ENCODE results near the gene SLC6A16.
"Not testable (repeated sequence)": the region's sequence is repeated elsewhere in the genome, so short reads cannot be mapped to it uniquely, and the experiment has no call there.

SLC6A16 gene

GRCh38 chr19:49332691-49333417 is 7.9 kb upstream of the SLC6A16 start:
- intact Hi-C loops (cut with DNase I); DNase-seq: not testable (repeated sequence)

DNA sequence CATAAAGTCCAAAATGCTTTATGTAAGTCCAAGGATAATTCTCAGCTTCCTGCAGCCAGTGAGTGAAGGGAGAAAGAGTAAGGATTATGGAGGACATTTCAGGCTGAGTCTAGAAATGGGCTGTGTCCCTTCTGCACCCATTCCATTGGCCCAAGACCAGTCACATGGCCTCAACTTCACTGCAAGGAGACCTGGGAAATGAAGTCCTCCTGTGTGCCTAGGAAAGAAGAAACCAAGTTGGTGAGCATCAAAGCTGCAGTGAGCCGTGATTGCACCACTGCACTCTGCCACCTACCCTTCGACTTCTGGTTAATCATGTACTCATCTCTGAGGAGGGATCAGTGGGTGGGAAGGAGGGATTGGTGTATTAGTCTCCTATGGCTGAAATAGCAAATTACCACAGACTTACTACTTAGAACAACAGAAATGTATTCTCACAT is 6.6 kb upstream of the SLC6A16 start:
- intact Hi-C loops (cut with DNase I), result no loop called here
- peak in 6 of 10 donors; percentile 40 to 92 (median 50) for DNase-seq

- intact Hi-C loops (cut with DNase I); DNase-seq: not testable (repeated sequence)
Measured at GRCh38 chr19:49331187-49331586, 6.2 kb upstream of the SLC6A16 start.

- intact Hi-C loops (cut with DNase I), result no loop called here
- no peak for DNase-seq
Measured at GRCh38 chr19:49328741-49329140, 3.8 kb upstream of the SLC6A16 start.

DNA sequence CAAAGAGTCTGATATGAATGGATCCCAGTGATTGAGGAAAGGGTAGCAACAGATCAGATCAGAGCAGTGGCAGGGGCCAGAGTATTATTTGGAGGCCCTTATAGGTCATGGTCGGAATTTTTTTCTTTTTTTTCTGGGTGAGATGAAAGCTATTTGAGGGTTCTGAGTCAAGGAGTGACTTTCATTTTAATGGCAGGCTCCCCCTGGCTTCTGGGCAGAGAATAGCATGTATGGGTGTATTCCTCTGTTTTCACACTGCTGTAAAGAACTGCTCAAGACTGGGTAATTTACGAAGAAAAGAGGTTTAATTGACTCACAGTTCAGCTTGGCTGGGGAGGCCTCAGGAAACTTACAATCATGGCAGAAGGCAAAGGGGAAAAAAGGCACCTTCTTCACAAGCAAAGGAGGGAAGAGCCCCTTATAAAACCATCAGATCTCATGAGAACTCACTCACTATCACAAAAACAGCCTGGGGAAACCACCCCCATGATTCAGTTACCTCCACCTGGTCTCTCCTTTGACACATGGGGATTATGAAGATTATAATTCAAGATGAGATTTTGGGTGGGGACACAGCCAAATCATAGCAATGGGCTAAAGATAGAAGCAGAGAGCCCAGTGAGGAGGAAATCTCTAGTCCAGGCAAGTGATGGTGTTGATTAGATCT is 3.0 kb upstream of the SLC6A16 start:
- DNase-seq, result no peak
- intact Hi-C loops (cut with DNase I), result no loop called here

DNA sequence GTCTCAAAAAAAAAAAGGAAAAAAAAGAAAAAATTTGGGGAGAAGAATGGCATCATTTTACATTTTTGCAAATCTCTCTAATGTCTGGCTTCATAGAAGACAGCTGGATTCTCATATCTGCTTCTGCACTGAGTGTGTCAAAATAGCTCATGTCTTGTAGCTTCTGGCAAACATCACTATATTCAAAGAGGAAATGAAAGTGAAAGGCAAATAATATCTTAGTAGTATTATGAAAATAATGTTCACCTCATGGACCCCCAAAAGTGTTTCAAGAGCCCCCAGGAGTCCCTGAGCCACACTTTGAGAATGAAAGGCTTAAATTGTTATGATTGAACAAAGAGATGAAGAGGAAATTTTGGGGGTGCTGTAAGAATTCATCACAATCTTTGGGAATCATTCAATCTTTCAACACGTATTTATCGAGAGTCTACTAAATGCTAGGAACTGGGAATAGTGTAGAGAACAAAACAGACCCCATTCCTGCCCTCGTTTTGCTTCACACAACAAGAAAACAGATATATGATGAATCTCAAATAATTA is 1.2 kb upstream of the SLC6A16 start:
- DNase-seq, result no peak
- intact Hi-C loops (cut with DNase I), result no loop called here

DNA sequence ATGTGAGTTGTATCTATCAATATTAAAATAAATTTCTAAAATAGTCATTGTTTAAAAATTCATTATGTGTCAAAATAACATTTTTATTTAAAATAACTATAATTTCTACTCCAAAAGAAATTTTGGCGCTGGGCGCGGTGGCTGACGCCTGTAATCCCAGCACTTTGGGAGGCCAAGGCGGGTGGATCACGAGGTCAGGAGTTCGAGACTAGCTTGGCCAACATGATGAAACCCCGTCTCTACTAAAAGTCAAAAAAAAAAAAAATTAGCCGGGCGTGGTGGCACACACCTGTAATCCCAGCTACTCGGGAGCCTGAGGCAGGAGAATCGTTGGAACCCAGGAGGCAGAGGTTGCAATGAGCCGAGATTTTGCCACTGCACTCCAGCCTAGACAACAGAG is 765 bp upstream of the SLC6A16 start:
- DNase-seq, result peak in 1 of 10 donors; percentile 47
- intact Hi-C loops (cut with DNase I), result not testable (repeated sequence)

DNA sequence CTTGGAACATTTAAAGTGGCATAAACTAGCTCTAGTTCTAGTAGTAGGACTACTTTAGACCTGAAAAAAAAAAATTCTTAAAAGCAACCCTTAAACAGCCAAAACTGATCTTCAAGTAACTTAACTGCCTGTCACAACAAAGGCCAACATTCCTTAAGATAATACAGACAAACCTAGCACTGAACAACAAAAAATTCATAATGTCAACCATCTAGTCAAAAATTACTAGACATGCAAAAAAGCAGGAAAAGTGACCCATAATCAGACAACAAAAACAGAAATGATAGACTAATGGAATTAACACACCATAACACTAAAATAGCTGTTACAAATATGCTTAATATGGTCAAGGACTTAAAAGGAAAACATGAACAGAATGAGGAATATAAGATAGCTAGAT is 6.7 kb downstream of the SLC6A16 start:
- intact Hi-C loops (cut with DNase I), result no loop called here
- DNase-seq, result no peak

DNA sequence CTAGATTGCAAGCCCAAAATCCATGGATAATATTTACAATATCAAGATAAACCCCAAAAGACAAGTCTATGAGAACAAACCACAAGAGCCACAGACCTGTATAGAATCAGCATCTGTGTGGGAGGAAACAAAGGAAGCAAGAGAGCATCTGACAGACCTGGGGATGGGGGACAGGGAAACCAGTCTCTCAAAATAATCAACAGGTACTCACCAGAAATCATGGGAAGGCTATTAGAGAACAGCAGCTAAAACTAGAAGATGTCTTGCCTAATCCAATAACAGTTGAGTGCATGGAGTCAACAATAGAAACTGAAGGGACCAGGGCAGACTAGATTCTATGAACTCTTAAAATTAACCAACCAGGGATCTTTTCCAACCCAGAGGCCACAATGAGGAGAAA is 8.7 kb downstream of the SLC6A16 start:
- DNase-seq, result no peak
- intact Hi-C loops (cut with DNase I), result no loop called here

GRCh38 chr19:49315111-49315510 is 9.9 kb downstream of the SLC6A16 start:
- intact Hi-C loops (cut with DNase I), result no loop called here

DNA sequence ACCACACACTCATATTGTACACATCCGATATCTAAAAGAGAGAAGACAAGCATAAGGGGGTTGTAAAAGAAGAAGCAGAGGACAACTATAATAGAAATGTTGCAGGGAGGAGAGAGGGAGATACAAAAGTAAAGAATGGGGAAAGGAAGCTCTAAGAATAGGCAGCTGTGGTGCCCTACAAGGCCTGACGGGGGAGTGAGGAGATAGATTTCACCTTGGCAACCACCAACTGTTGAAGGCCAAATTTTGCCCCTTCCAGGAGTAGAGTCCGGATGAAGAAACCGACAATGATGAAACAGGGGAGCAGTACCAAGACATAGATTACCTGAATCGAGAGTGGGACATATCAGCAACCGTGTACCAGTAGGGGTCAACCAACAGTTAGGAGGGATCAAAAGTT is 15.9 kb downstream of the SLC6A16 start:
- intact Hi-C loops (cut with DNase I), result loop anchor here (10.0 kb wide), 1 partner anchor 84 kb away; no protein-coding TSS in a partner anchor
- no peak for DNase-seq

More at GRCh38 chr19:49315111-49315510, 9.9 kb downstream of the SLC6A16 start:
- no peak for DNase-seq

- intact Hi-C loops (cut with DNase I), result loop anchor here (10.0 kb wide), 1 partner anchor 82 kb away; no protein-coding TSS in a partner anchor
- DNase-seq, result not testable (repeated sequence)
Measured at GRCh38 chr19:49306734-49307133, 18.3 kb downstream of the SLC6A16 start.

DNA sequence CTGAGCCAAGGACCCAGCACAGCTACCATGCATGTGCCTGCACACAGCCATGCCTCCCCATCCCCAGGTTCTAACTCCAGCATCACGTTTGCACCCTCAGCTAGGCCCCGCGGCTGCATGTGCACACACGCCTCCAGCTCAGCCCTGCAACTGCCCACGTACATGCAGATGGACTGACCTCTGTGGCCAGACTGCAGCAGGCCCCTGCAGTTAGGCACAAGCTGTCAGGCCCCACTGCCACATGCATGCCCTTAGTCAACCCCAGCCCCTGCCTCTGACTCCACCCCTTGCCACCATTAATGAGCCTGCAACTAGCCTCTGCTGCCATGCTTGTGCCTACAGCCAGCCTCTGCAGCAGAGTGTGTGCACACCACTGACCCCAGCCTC is 23.1 kb downstream of the SLC6A16 start:
- intact Hi-C loops (cut with DNase I), result loop anchor here (10.0 kb wide), 1 partner anchor 77 kb away; no protein-coding TSS in a partner anchor
- peak in 2 of 10 donors; percentile 18 to 65 for DNase-seq

DNA sequence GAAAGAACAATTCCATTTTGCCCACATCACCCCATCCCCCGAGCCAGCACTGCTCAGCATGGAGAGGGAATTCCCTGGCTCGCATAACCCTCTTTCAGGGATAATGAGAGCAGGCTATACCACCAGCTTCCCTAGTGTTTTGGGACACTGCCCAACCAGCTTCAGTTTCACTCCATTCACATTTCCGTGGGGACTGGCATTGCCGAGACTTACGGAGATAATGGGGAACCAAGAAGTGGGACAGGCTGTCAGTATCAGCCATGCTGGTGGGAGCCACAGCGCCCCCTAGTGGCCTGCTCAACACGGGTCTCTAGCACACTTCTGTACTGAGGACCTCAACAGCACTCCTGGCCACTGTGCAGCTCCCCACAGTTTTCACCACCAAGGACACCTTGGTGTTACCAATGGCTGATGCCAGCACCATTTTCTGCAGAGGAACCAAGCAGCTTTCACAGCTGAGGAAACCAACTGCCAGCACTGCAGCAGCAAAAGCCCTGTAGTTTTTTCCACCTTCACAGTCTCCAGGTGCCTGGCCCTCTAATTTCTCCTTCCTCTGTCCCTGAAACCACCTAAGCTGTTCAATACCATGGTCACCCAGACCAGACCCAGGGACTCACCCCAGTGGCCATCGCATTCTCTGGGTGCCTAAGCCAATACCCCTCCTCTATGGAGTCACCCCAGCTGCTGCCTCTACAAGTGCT is 23.7 kb downstream of the SLC6A16 start:
- intact Hi-C loops (cut with DNase I), result loop anchor here (10.0 kb wide), 1 partner anchor 77 kb away; no protein-coding TSS in a partner anchor
- DNase-seq, result peak in 9 of 10 donors; percentile 55 to 94 (median 64)

GRCh38 chr19:49298653-49299052 is 26.3 kb downstream of the SLC6A16 start:
- intact Hi-C loops (cut with DNase I), result not testable (repeated sequence)

GRCh38 chr19:49297403-49297802 is 27.6 kb downstream of the SLC6A16 start:
- no peak for DNase-seq
- intact Hi-C loops (cut with DNase I), result no loop called here

More at GRCh38 chr19:49298653-49299052, 26.3 kb downstream of the SLC6A16 start:
- DNase-seq, result not testable (repeated sequence)

DNA sequence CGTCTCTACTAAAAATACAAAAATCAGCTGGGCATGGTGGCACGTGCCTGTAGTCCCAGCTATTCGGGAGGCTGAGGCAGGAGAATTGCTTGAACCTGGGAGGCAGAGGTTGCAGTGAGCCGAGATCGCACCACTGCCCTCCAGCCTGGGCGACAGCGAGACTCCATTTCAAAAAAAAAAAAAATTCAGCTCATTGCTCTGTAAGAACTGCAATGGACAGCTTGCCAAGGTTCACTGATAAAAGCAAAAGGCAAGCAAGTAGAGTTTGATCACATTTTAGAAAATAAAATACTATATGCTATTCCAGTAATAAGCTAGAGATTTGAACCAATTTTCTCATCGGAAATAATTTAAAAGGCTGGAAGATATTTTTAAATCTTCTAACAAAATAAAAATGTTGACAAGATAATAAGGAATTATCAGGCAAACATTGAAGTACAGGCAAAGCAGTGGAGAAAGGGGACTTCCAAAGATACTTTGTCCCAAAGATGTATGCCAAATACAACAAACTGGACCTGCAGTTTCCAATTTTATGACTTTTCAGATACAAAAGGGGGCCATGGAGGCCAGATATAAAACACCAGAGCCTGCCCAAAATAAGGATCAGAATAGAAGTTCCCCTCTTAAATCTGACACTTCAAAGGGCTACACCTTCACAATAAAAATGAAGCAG is 29.6 kb downstream of the SLC6A16 start:
- intact Hi-C loops (cut with DNase I), result no loop called here
- DNase-seq, result no peak

DNA sequence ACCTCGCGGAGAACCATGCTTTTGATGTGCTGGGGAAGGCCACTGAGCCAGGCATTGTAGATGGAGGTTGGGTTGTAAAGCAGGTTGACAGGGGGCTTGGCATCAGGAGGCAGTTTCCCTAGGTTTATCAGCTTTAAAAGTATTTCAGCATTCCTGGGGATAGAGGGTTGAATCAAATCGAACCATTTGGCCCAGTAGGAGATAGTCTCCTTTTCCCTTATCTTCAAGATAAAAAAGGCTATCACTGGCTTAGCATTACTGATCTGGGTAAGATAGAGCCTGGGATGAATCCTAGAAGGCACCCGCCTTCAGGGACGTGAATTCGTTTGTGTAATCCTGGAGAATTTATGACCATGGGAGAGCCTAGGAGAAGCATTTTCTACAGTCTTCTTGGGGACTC is 30.6 kb downstream of the SLC6A16 start:
- DNase-seq, result no peak
- intact Hi-C loops (cut with DNase I), result no loop called here

DNA sequence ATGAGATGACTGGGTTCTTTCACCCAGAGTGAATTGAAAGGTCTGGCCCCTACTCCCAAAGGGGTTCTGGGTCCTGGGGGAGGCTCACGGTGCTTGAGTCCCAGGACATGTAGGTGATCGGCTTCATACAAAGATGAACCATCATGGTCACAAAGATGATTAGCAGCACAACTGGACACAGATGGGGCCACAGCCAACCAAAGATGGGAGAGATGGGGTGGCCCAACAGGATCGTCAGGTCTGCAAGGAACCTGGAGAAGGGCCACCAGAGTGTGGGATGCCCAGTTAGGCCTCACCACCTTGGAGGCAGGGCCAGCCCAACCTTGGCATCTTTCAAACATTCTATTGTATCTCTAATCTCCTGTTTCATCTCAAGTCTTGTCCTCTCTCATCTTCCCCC is 34.5 kb downstream of the SLC6A16 start:
- DNase-seq, result no peak

GRCh38 chr19:49289286-49289685 is 35.7 kb downstream of the SLC6A16 start:
- DNase-seq; intact Hi-C loops (cut with DNase I): not testable (repeated sequence)

More for the DNA sequence above, 34.5 kb downstream of the SLC6A16 start:
- intact Hi-C loops (cut with DNase I), result no loop called here

Data from posterior cingulate gyrus (tissue), 11 donors.